Liver (tissue), 9 donors: Measurements from ENCODE around the gene JOSD2. TPM values are rescaled to one million over a fixed set of nuclear protein-coding genes. Genes with fewer than 3 reads are reported as not detected.

ENCODE experiments used
- DNase-seq: peaks from one replicate; pipeline ENCODE4 v3.0.0-alpha.2; 2017; ENCODE audit warnings: low spot score
- H3K27ac ChIP-seq, 2 donors: one replicate each; pipeline ENCODE4 v1.7.0; 2013; ENCODE audit warnings: inconsistent platforms in 2 of 2, low read length in 2 of 2, control low read depth in 1 of 2, low read depth in 1 of 2, mild to moderate bottlenecking in 1 of 2
- H3K27me3 ChIP-seq, 4 donors: one replicate each; pipeline versions ENCODE4 v1.6.1 to v1.7.0; 2013; ENCODE audit warnings: low read length in 3 of 4, inconsistent platforms in 1 of 4, mild to moderate bottlenecking in 1 of 4, moderate library complexity in 1 of 4; ENCODE audit not compliant: control insufficient read depth in 4 of 4, insufficient read depth in 4 of 4
- H3K36me3 ChIP-seq, 4 donors: one replicate each; pipeline versions ENCODE4 v1.6.1 to v1.7.0; 2013; ENCODE audit warnings: low read length in 3 of 4, mild to moderate bottlenecking in 3 of 4, low read depth in 1 of 4, moderate library complexity in 1 of 4; ENCODE audit not compliant: control insufficient read depth in 4 of 4, insufficient read depth in 3 of 4
- H3K4me1 ChIP-seq, 4 donors: one replicate each; pipeline versions ENCODE4 v1.6.1 to v1.7.0; 2013; ENCODE audit warnings: low read length in 3 of 4, mild to moderate bottlenecking in 3 of 4, moderate library complexity in 1 of 4; ENCODE audit not compliant: control insufficient read depth in 4 of 4, insufficient read depth in 4 of 4
- H3K4me3 ChIP-seq, 3 donors: one replicate each; pipeline versions ENCODE4 v1.6.1 to v1.7.0; 2013; ENCODE audit warnings: low read length in 3 of 3, control low read depth in 1 of 3, low read depth in 1 of 3, mild to moderate bottlenecking in 1 of 3
- H3K9ac ChIP-seq, 2 donors: one replicate each; pipeline ENCODE4 v1.7.0; 2013; ENCODE audit warnings: low read length in 2 of 2, mild to moderate bottlenecking in 2 of 2, moderate library complexity in 2 of 2, control low read depth in 1 of 2, low read depth in 1 of 2
- H3K9me3 ChIP-seq, 4 donors: one replicate each; pipeline versions ENCODE4 v1.6.1 to v1.7.0; 2013; ENCODE audit warnings: low read length in 3 of 4; ENCODE audit not compliant: control insufficient read depth in 4 of 4
- EGR1 ChIP-seq, 2 donors: IDR thresholded peaks; 2 replicates each; pipeline ENCODE4 v1.6.1; 2016 to 2018; ENCODE audit warnings: antibody characterized with exemption in 2 of 2, low read depth in 2 of 2
- FOXA1 ChIP-seq: IDR thresholded peaks from 2 replicates; pipeline ENCODE4 v1.6.1; 2016; ENCODE audit warnings: antibody characterized with exemption
- FOXA2 ChIP-seq: IDR thresholded peaks from 2 replicates; pipeline ENCODE4 v1.6.1; 2016; ENCODE audit warnings: antibody characterized with exemption
- GABPA ChIP-seq, 2 donors: IDR thresholded peaks in 1 of 2; conservative IDR thresholded peaks in 1 of 2; 2 replicates each; pipeline ENCODE4 v1.6.1; 2016; ENCODE audit warnings: antibody characterized with exemption in 2 of 2, mild to moderate bottlenecking in 1 of 2, moderate library complexity in 1 of 2
- HNF4G ChIP-seq: IDR thresholded peaks from 2 replicates; pipeline ENCODE4 v1.6.1; 2016; ENCODE audit warnings: antibody characterized with exemption
- JUND ChIP-seq, 2 donors: IDR thresholded peaks; 2 replicates each; pipeline ENCODE4 v1.6.1; 2016; ENCODE audit warnings: antibody characterized with exemption in 2 of 2
- NR2F2 ChIP-seq: IDR thresholded peaks from 2 replicates; pipeline ENCODE4 v1.6.1; 2016; ENCODE audit warnings: antibody characterized with exemption
- RAD21 ChIP-seq, 2 donors: IDR thresholded peaks; 2 replicates each; pipeline ENCODE4 v1.6.1; 2016; ENCODE audit warnings: antibody characterized with exemption in 2 of 2, mild to moderate bottlenecking in 2 of 2
- RXRA ChIP-seq, 2 donors: IDR thresholded peaks; 2 replicates each; pipeline ENCODE4 v1.6.1; 2017 to 2018; ENCODE audit warnings: antibody characterized with exemption in 2 of 2, mild to moderate bottlenecking in 1 of 2
- SP1 ChIP-seq: IDR thresholded peaks from 2 replicates; pipeline ENCODE4 v1.6.1; 2018; ENCODE audit warnings: antibody characterized with exemption, mild to moderate bottlenecking
- TAF1 ChIP-seq: conservative IDR thresholded peaks from 2 replicates; pipeline ENCODE4 v1.6.1; 2016; ENCODE audit warnings: antibody characterized with exemption, mild to moderate bottlenecking
- YY1 ChIP-seq: IDR thresholded peaks from 2 replicates; pipeline ENCODE4 v1.6.1; 2016; ENCODE audit warnings: antibody characterized with exemption, mild to moderate bottlenecking
- WGBS: extraction: QIAGEN DNeasy Blood & Tissue Kit; methylation state at CpG from one replicate; pipeline ENCODE4 v1.1.7; 2013; 5-methylcytosine and 5-hydroxymethylcytosine counted together
- polyA plus RNA-seq, 2 donors: library from polyadenylated mRNA; stranded (reverse) in 1 of 2; unstranded in 1 of 2; fragments of 200-250 nt in 1 of 2; fragments of >200 nt in 1 of 2; fragmentation: Nextera tagmentation in 1 of 2; extraction: Ambion mirVana in 1 of 2; gene quantifications; one replicate each; pipeline versions ENCODE4 v1.2.1 to v1.2.3, GENCODE V29; 2013 to 2015
- total RNA-seq, 2 donors: library from RNA; depleted of rRNA; stranded (reverse); fragments of >200 nt; gene quantifications; one replicate each; pipeline ENCODE4 v1.2.3, GENCODE V29; 2014
- TF ChIP-seq, protein P1 (sequence below): IDR thresholded peaks from 2 replicates; pipeline ENCODE4 v1.6.1; 2016; ENCODE audit warnings: antibody characterized with exemption
- TF ChIP-seq, protein P2 (sequence below): IDR thresholded peaks from 2 replicates; pipeline ENCODE4 v1.6.1; 2016; ENCODE audit warnings: antibody characterized with exemption
- TF ChIP-seq, protein P3 (sequence below): IDR thresholded peaks from 2 replicates; pipeline ENCODE4 v1.6.1; 2016; ENCODE audit warnings: antibody characterized with exemption, mild to moderate bottlenecking
- TF ChIP-seq, protein P4 (sequence below): fragments of 150-350 bp; IDR thresholded peaks from 2 replicates; pipeline ENCODE4 v1.5.1; 2017; ENCODE audit warnings: improper control_type of control experiment, low read depth, low read length; ENCODE audit not compliant: missing input control
- TF ChIP-seq, protein P5 (sequence below): IDR thresholded peaks from 2 replicates; pipeline ENCODE4 v1.6.1; 2016; ENCODE audit warnings: antibody characterized with exemption
- donor health status: healthy.
- donor health status: healthy.
- donor health status: healthy.
- donor health status: healthy.
- donor health status: healthy.

Gene JOSD2
- total and polyA plus RNA-seq, 4 donors: 6.6 to 32.9 (median 20.0) TPM

DNA sequence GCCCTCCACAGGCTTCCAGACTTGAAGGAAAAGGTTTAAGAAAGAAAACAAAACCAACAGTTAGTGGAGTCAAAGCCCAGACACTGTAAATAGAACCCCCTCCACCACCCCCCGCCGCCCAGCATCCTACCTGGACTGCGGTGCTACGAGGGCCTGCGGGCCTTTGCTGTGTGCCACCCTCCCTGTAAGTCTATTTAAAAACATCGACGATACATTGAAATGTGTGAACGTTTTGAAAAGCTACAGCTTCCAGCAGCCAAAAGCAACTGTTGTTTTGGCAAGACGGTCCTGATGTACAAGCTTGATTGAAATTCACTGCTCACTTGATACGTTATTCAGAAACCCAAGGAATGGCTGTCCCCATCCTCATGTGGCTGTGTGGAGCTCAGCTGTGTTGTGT, 28.1 kb downstream of the JOSD2 start:
- Histone ChIP-seq H3K27me3 (no peaks in the 10 kb centered on the region), H3K36me3 (peaks cover 7 to 38% (median 11%) of the 10 kb centered on the region in 4 donors), H3K4me1 (peaks cover 0 to 1% (median 0%) of the 10 kb centered on the region in 4 donors), H3K27ac (no peak overlapping the region), H3K9ac (no peak overlapping the region), H3K4me3 (no peak overlapping the region), H3K9me3 (no peaks in the 10 kb centered on the region)
- WGBS: 94% methylated on average over 10 of the region's 10 CpGs
- DNase-seq: no peak
- TF ChIP-seq RXRA (IDR thresholded peaks at IDR 0.05): no peak
- no peak for TF ChIP-seq HNF4G
- TF ChIP-seq EGR1 (IDR thresholded peaks at IDR 0.05; ENCODE audit: low read depth in 2 of 2): no peak
- TF ChIP-seq, protein P1, sequence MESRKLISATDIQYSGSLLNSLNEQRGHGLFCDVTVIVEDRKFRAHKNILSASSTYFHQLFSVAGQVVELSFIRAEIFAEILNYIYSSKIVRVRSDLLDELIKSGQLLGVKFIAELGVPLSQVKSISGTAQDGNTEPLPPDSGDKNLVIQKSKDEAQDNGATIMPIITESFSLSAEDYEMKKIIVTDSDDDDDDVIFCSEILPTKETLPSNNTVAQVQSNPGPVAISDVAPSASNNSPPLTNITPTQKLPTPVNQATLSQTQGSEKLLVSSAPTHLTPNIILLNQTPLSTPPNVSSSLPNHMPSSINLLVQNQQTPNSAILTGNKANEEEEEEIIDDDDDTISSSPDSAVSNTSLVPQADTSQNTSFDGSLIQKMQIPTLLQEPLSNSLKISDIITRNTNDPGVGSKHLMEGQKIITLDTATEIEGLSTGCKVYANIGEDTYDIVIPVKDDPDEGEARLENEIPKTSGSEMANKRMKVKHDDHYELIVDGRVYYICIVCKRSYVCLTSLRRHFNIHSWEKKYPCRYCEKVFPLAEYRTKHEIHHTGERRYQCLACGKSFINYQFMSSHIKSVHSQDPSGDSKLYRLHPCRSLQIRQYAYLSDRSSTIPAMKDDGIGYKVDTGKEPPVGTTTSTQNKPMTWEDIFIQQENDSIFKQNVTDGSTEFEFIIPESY: no peak
- TF ChIP-seq RAD21 (IDR thresholded peaks at IDR 0.05): no peak
- TF ChIP-seq TAF1: no peak
- TF ChIP-seq, protein P2, sequence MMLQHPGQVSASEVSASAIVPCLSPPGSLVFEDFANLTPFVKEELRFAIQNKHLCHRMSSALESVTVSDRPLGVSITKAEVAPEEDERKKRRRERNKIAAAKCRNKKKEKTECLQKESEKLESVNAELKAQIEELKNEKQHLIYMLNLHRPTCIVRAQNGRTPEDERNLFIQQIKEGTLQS: no peak
- no peak for TF ChIP-seq YY1
- TF ChIP-seq FOXA1: no peak
- no peak for TF ChIP-seq SP1
- no peak for TF ChIP-seq FOXA2
- TF ChIP-seq, protein P3, sequence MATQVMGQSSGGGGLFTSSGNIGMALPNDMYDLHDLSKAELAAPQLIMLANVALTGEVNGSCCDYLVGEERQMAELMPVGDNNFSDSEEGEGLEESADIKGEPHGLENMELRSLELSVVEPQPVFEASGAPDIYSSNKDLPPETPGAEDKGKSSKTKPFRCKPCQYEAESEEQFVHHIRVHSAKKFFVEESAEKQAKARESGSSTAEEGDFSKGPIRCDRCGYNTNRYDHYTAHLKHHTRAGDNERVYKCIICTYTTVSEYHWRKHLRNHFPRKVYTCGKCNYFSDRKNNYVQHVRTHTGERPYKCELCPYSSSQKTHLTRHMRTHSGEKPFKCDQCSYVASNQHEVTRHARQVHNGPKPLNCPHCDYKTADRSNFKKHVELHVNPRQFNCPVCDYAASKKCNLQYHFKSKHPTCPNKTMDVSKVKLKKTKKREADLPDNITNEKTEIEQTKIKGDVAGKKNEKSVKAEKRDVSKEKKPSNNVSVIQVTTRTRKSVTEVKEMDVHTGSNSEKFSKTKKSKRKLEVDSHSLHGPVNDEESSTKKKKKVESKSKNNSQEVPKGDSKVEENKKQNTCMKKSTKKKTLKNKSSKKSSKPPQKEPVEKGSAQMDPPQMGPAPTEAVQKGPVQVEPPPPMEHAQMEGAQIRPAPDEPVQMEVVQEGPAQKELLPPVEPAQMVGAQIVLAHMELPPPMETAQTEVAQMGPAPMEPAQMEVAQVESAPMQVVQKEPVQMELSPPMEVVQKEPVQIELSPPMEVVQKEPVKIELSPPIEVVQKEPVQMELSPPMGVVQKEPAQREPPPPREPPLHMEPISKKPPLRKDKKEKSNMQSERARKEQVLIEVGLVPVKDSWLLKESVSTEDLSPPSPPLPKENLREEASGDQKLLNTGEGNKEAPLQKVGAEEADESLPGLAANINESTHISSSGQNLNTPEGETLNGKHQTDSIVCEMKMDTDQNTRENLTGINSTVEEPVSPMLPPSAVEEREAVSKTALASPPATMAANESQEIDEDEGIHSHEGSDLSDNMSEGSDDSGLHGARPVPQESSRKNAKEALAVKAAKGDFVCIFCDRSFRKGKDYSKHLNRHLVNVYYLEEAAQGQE: no peak
- TF ChIP-seq, protein P4, sequence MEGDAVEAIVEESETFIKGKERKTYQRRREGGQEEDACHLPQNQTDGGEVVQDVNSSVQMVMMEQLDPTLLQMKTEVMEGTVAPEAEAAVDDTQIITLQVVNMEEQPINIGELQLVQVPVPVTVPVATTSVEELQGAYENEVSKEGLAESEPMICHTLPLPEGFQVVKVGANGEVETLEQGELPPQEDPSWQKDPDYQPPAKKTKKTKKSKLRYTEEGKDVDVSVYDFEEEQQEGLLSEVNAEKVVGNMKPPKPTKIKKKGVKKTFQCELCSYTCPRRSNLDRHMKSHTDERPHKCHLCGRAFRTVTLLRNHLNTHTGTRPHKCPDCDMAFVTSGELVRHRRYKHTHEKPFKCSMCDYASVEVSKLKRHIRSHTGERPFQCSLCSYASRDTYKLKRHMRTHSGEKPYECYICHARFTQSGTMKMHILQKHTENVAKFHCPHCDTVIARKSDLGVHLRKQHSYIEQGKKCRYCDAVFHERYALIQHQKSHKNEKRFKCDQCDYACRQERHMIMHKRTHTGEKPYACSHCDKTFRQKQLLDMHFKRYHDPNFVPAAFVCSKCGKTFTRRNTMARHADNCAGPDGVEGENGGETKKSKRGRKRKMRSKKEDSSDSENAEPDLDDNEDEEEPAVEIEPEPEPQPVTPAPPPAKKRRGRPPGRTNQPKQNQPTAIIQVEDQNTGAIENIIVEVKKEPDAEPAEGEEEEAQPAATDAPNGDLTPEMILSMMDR: no peak

DNA sequence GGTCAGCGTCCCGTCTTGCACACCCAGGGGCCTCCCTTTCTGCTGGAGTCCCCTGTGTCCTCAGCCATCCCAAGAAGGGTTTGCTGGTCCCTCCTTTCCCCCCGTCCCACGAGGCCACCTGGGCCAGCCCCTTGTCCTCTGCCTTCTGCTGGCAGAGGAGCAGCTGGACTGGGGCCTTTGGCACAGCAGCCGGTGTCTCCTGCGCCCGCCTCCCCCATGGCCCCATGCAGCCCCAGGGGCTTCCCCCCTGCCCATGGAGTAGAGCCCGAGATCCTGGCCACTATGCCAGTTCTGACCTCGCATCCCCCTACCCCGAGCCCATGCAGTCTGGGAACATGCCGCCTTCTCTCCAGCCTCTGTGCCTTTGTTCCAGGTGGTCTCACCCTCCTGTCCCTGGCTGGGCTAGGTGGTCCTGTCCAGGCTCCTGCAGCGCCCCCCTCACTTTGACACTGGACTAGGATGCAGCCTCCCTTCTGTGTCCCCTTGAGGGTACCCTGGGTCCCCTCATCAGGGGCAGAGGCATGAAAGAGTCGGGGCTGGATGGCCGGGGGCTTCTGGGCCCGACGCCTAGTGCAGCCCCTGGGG, 28.6 kb downstream of the JOSD2 start:
- Histone ChIP-seq H3K27ac (no peak overlapping the region), H3K27me3 (no peaks in the 10 kb centered on the region), H3K9me3 (no peaks in the 10 kb centered on the region), H3K9ac (no peak overlapping the region), H3K36me3 (peaks cover 7 to 38% (median 11%) of the 10 kb centered on the region in 4 donors), H3K4me3 (no peak overlapping the region), H3K4me1 (peaks cover 1 to 5% (median 4%) of the 10 kb centered on the region in 4 donors)
- TF ChIP-seq EGR1 (IDR thresholded peaks at IDR 0.05; ENCODE audit: low read depth in 2 of 2) (no peak), GABPA (IDR thresholded peaks at IDR 0.05 in 1 of 2, conservative IDR thresholded peaks at IDR 0.05 in 1 of 2) (no peak), SP1 (no peak), RAD21 (IDR thresholded peaks at IDR 0.05) (no peak), TAF1 (no peak), FOXA1 (no peak), RXRA (IDR thresholded peaks at IDR 0.05) (no peak), FOXA2 (no peak), JUND (IDR thresholded peaks at IDR 0.05) (no peak), HNF4G (no peak), NR2F2 (no peak)
- TF ChIP-seq, protein P3: no peak
- TF ChIP-seq, protein P5, sequence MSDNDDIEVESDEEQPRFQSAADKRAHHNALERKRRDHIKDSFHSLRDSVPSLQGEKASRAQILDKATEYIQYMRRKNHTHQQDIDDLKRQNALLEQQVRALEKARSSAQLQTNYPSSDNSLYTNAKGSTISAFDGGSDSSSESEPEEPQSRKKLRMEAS: no peak
- 86% methylated on average over 16 of the region's 16 CpGs for WGBS
- no peak for DNase-seq
